Left hindlimb (tissue), 1 donor: ENCODE results near the gene LINGO4.

Source experiments
- DNase-seq: peaks from one replicate; pipeline ENCODE4 v3.0.0-alpha.2; 2018

The LINGO4 gene

GRCh38 chr1:151833172-151833900 is 28.1 kb upstream of the LINGO4 start:
- no peak for DNase-seq

DNA sequence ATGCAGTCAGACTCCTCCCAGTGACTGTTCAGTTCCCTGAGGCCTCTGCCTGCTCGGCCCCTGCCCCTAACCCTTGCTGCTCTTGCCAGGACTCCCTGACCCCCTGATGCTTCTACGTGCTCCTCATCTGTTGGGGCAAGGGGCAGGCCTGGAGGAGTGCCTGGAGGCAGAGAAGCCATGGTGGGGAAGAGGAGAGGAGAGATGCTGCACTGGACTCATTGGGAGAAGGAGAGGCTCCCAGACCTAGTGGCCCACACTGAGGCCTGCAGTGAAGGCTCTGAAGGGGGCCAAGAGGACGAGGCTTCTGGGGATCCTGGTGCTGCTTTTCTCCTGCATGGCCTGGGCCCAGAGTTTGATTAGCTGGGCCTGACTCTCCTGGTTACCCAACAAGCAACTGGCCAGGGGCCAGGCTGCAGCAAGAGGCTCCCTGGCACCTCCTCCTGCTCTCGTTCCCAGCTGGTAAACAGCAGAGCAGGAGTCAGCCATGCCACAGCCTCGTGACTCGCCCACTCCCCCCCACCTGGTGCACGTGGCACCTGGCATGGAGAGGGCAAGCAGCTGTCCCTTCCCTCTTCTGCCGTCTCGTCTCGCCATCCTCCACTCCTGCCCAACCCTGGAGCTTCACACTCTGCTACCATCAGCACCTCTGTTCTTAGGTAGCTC is 27.2 kb upstream of the LINGO4 start:
- DNase-seq, result no peak

DNA sequence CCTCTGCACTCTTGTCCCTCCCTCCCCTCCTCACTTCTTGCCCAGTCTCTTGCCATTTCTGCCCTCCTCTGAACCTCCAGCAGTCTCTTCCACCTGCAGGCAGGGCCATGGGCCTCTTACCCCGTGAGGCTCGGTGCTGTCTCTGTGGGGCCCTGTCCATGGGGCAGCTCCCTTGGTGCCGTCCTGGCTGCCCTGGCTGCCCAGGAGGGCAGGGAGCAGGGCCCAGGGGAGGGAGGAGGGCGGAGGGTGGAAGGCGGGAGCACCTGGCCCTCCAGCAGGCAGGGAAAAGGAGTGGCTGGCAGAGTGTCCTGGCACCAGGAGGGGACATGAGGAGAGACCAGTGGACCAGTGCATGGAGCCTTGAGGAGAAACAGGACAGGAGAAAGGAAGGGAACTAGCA is 26.4 kb upstream of the LINGO4 start, which contains the start of gene RORC:
Gene RORC, minus strand, starts transcription at position 198 of the 400 bp plus-strand sequence. Its CDS starts 38 bp downstream, at position 160.
- DNase-seq, result no peak

DNA sequence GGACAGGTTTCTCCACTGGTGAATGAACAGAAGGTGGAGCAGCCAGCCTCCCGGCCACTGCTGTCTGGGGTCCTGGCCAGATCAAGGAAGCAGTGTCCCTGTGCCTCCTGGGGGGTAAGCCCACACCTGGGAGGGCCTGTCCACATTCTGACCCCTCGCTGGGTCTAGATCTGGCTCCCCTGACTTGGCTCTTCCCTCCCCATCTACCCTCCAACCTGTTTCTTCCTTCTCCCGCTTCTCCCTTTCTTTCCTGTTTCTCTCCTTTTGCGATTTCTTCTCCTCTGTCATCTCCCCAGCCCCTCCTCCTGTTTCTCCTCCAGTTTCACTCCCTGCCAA is 26.0 kb upstream of the LINGO4 start:
- no peak for DNase-seq

DNA sequence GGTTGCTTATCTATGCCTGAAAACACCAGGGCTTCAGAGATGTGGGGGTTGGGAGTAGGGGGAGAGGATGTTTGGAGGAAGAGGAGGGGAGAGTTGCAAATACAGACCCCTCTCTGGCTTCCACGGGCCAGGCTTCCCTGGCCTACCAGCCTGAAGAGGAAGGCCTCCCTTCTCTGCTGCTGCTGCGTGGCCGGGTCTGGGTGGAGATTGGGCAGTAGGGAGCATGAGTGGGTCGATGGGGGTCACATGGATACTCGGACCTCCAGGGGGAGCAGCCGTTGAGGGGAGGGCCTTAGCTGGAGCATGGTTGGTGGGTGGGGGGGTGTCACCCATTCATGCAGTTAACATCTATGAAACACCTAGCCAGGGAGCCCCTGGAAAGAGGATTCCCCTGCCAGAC is 24.8 kb upstream of the LINGO4 start:
- DNase-seq, result no peak

- DNase-seq, result no peak
These were observed 24.3 kb upstream of the LINGO4 start for GRCh38 chr1:151829352-151830046.

DNA sequence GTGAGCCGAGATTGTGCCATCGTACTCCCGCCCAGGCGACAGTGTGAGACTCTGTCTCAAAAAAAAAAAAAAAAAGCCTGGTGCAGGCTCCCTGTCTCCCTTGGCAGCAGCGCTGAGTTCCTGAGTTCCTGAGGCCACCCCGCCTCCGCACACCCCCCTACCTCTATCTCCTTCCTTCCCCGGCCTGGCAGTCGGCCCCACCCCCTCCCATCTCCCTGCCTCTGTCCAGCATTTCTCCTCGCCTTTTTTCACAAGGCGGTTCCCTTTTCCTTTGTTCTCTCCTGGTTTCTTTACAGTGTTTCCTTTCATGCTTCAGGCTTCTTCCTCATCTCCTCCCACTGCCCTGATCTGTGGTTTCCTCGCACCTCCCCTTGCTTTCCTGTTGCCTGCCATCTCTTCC is 23.7 kb upstream of the LINGO4 start:
- peak; percentile 61 for DNase-seq

DNA sequence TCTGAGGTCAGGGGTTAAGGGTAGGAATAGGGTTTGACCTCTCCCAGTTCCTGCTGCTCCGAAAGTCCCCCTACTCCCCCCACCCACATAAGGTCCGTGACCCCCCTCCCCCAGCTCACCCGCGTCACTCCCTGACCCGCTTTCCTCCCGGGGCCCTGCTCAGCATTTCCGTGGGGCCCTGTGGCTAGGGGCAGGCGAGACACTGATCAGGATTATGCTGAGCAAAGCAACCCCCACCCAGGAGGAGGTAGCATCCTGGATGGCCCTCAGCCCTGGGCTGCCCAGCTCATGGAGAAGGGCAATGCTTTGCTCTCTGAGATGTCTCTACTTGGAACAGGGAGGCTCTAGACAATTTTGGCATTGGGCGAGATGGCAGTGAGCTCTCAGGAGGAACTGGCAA is 22.6 kb upstream of the LINGO4 start:
- no peak for DNase-seq

DNA sequence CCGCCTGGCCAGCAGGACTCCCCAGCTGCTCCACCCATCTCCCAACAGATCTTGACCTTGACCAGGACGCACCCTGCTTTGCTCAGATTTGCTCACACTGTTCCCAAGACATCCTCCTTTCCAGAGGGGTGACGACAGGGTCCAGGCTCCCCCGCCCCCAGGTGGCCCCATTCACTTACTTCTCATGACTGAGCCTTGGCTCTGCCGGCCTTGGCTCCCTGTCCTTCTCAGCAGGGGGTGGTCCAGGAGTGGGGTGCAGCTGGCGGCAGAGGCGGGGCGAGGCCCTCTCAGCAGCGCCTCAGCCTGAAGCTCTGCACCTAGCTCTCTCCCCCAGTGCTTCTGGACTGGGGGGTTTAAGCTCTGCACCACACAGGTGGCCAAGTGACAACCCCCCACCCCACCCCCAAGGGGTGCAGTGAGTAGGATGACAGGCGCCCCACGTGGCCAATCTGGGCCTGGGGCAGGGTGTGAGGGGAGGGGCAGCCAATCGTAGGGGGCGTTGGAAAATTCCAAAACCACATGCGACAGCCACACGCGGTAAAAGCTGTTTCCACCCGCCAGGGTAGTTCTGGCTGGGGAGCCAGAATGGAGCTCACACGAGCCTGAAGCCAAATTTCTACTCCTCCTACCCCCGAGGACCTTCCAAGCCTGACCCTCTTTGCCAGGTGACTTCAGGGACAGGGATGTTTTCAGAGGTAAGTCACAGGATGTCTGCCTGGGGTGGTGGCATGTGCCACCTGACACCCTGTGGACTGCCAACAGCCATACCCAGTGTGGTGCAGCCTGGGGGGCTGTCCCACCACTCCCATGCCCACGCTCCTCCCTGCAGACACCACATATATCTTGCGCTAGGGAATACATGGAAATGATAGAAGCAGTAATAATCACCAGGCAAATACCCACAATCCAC is 20.8 kb upstream of the LINGO4 start:
- DNase-seq, result peak; percentile 51

- no peak for DNase-seq
These were observed 20.0 kb upstream of the LINGO4 start for GRCh38 chr1:151825204-151825603.

- no peak for DNase-seq
These were observed 18.0 kb upstream of the LINGO4 start for GRCh38 chr1:151823175-151823574.

DNA sequence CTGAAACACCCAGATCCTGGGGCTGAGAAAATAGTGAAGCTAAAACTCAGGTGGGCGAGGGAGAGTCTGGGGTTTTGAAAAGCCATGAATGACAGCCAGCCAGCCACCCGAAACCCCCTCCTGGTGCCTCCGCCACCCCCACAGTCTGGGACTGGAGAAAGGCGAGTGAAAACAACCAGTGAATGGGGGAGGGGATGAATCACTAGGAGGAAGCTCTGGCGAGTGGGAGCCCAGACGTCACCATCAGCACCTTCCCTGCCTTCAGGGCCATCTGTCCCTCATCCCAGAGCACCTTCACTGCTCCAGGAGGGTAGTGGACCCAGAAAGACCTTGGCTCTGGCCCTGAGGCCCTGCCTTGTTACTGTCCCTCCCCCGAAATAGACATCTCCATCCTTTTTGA is 17.2 kb upstream of the LINGO4 start:
- DNase-seq, result no peak

DNA sequence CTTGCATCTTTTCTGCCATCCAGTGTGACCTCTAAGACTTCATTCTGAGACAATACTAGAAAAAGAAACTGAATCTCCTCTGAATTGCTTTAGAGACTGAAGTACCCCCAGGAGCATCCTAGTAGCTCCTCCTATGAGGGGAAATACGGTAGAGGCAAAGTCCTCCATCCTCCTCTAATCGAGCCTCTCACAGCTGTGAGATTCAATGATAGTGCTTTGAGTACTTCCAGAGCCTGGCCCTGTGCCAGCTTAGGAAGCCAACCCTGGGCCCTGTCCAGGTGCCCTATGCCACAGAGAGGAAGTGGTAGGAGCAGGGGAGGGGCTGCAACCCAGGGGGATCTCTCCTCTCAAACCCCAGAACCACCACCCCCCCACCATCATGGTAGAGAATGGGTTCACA is 15.7 kb upstream of the LINGO4 start:
- no peak for DNase-seq

DNA sequence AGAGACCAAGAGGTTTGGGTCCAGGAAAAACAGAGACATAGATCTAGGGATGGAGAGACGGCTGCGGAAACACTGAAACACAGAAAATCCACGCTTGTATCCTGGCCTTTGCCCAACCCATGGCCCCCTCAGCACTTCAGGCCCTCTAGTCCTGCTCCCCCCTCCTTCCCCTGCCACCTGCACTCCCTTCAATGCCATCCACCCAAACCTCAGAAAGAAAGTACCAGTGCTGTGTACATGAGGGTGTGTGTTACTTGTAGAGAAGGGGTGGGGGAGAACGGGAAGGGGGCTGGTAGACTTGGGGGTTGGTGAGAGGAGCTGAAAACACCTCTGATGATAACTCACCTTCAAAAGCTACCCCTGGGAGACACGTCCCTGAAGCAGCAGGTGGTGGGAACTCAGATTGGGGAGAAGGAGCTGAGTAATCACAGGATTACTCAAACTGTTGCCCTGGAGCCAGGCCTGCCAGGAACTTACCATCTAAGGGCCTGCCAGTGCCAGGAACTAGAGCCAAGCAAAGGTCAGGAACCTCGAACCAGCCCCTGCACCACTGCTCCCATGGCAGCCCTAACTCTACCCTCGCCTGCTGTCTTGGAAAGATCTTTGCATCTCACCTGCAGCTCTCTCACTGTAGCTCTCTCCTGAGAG is 14.9 kb upstream of the LINGO4 start:
- no peak for DNase-seq

DNA sequence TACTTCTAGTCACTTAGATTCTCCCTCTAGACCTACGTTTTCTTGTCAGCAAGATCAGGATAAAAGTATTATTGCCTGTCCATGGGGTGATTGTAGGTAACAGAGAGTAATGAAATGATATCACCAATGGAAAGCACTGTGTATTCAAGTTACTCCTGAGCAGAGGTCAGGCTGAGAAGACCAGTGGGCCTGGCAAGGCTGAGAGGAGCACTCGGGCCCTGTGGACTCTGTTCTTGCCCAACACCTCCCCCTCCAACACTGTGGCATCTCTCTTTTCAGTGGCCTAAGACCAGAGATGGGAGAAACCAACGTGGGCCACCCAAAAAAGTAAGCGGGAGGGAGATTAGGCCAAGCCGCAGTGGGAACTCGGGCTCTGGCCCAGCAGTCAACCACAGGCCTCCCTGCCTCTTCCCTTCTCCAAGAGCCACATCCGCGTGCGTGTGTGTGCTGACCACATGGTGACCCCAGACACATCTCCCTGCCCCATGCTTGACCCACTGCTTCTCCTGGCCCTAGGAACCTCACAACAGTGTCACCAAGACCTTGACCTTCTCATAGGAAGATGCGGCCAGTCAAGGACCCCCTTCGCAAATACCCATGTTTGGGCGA is 14.1 kb upstream of the LINGO4 start:
- DNase-seq, result no peak

- DNase-seq, result no peak
These were observed 12.1 kb upstream of the LINGO4 start for GRCh38 chr1:151817353-151817730.

DNA sequence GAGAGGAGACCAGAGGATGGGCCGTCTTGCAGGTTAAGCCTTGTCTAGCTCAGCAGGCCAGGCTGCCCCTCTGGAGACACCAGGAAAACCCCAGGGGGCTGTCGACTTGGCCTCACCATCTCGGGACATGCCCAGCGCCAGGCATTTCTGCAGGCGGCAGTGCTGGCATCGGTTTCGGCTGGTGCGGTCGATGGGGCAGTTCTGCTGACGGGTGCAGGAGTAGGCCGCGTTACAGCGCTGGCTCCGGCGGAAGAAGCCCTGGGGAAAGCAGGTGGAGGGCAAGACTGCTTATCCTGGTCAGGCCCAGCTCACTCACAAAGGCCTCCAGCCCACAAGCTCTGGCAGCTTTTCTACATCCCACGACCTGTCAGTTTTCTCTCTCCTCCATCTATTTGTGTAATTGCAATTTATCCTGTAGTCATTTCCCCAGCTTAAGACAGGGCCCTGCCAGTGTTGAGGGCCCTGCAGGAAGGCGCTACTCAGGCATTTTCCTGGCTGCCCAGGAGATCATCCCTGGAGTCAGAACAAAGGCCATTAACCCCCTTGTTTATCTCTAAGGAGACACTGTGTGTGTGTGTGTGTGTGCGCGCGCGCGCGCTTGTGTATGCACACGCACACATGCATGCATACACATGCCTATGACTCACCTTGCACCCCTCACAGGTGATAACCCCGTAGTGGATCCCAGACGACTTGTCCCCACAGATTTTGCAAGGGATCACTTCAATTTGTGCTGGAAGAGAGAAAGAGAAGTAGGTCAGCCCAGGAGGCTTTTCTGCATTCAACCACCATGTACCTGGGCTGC is 11.5 kb upstream of the LINGO4 start:
- DNase-seq, result no peak

GRCh38 chr1:151815716-151816327 is 10.6 kb upstream of the LINGO4 start:
- DNase-seq, result no peak

DNA sequence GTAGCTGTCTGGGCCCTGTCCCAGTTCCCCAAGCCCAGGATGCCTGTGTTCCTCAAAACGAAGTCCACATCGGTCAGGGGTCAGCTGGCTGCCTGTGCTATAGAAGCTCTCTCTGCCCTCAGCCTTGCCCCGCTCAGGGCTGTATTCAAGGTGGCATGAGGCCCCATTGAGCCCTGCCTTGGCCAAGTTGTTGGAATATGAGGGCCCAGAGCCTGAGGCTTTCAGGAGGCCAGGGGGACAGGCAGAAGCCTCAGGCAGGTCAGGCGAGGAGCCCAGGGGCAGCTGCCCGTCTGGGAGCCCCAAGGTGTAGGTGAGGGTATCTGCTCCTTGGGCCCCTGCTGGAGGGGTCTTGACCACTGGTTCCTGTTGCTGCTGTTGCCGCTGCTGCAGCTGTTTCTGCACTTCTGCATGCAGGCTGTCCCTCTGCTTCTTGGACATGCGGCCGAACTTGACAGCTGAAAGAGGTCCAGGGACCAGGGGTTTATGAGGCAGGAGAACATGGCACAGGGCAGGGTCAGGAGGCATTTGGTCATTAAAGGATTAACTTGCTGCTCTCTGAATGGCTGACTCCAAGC is 9.8 kb upstream of the LINGO4 start:
- DNase-seq, result no peak

GRCh38 chr1:151814426-151814825 is 9.2 kb upstream of the LINGO4 start:
- DNase-seq, result no peak
